SK-N-SH treated with all-trans-retinoic acid at 6 μM for 48 hours (cell line): ENCODE results near the gene NECAB3.

Source experiments
- ATAC-seq: fragments of 200-7000 bp; cut with Tn5 transposase; 3 replicates; pipeline ENCODE4 v1.9.1; 2020; ENCODE audit warnings: mild to moderate bottlenecking, moderate library complexity
- ARNTL ChIP-seq: fragments of 450-650 bp; formaldehyde crosslinking; IDR thresholded peaks from 2 replicates; pipeline ENCODE4 v1.5.0; 2020; ENCODE audit warnings: low read depth, mild to moderate bottlenecking, moderate library complexity, borderline replicate concordance
- BACH2 ChIP-seq: fragments of 250-450 bp; sonication (Bioruptor Pico); IDR thresholded peaks from 2 replicates; pipeline ENCODE4 v1.9.0; 2021; ENCODE audit warnings: mild to moderate bottlenecking, borderline replicate concordance
- CSDC2 ChIP-seq: fragments of 250-450 bp; sonication (Bioruptor Pico); IDR thresholded peaks from 2 replicates; pipeline ENCODE4 v1.5.0; 2020; ENCODE audit warnings: mild to moderate bottlenecking, moderate library complexity
- ESRRG ChIP-seq: fragments of 250-450 bp; sonication (Bioruptor Pico); IDR thresholded peaks from 2 replicates; pipeline ENCODE4 v1.6.1; 2021; ENCODE audit warnings: mild to moderate bottlenecking
- GLIS3 ChIP-seq: fragments of 250-450 bp; sonication (Bioruptor Pico); IDR thresholded peaks from 2 replicates; pipeline ENCODE4 v1.5.0; 2020; ENCODE audit warnings: mild to moderate bottlenecking, moderate library complexity
- ISL1 ChIP-seq: fragments of 250-450 bp; sonication (Bioruptor Pico); IDR thresholded peaks from 2 replicates; pipeline ENCODE4 v2.1.2; 2022; ENCODE audit warnings: mild to moderate bottlenecking, moderate library complexity
- OSR1 ChIP-seq: fragments of 250-450 bp; sonication (Bioruptor Pico); IDR thresholded peaks from 2 replicates; pipeline ENCODE4 v1.8.0; 2022; ENCODE audit warnings: moderate library complexity, mild to moderate bottlenecking, inconsistent platforms
- PPARA ChIP-seq: fragments of 250-450 bp; sonication (Bioruptor Pico); IDR thresholded peaks from 2 replicates; pipeline ENCODE4 v1.5.0; 2020; ENCODE audit warnings: mild to moderate bottlenecking, borderline replicate concordance
- RARB ChIP-seq: fragments of 250-450 bp; sonication (Bioruptor Pico); IDR thresholded peaks from 2 replicates; pipeline ENCODE4 v1.8.0; 2021; ENCODE audit warnings: mild to moderate bottlenecking, moderate library complexity
- SNAI2 ChIP-seq: fragments of 250-450 bp; sonication (Bioruptor Pico); IDR thresholded peaks from 2 replicates; pipeline ENCODE4 v1.5.0; 2020; ENCODE audit warnings: mild to moderate bottlenecking, moderate library complexity
- TCF4 ChIP-seq: fragments of 250-450 bp; sonication (Bioruptor Pico); IDR thresholded peaks from 2 replicates; pipeline ENCODE4 v1.8.0; 2021; ENCODE audit warnings: mild to moderate bottlenecking, moderate library complexity, borderline replicate concordance
- TOX ChIP-seq: fragments of 250-450 bp; sonication (Bioruptor Pico); IDR thresholded peaks from 2 replicates; pipeline ENCODE4 v1.8.0; 2021; ENCODE audit warnings: mild to moderate bottlenecking, moderate library complexity, borderline replicate concordance
- ZC3H10 ChIP-seq: fragments of 250-450 bp; sonication (Bioruptor Pico); IDR thresholded peaks from 2 replicates; pipeline ENCODE4 v1.5.1; 2021; ENCODE audit warnings: mild to moderate bottlenecking, moderate library complexity
- ZFP3 ChIP-seq: fragments of 250-450 bp; sonication (Bioruptor Pico); IDR thresholded peaks from 2 replicates; pipeline ENCODE4 v1.5.0; 2020; ENCODE audit warnings: mild to moderate bottlenecking, moderate library complexity
- ZFP30 ChIP-seq: fragments of 450-650 bp; formaldehyde crosslinking; IDR thresholded peaks from 2 replicates; pipeline ENCODE4 v1.5.0; 2022; ENCODE audit warnings: mild to moderate bottlenecking, moderate library complexity
- ZNF565 ChIP-seq: fragments of 450-650 bp; formaldehyde crosslinking; conservative IDR thresholded peaks from 2 replicates; pipeline ENCODE4 v1.5.0; 2020; ENCODE audit warnings: low read depth, mild to moderate bottlenecking, moderate library complexity
- ZNF70 ChIP-seq: fragments of 450-650 bp; formaldehyde crosslinking; IDR thresholded peaks from 2 replicates; pipeline ENCODE4 v1.5.0; 2020; ENCODE audit warnings: mild to moderate bottlenecking, moderate library complexity
- ZNF8 ChIP-seq: fragments of 450-650 bp; formaldehyde crosslinking; IDR thresholded peaks from 2 replicates; pipeline ENCODE4 v1.5.0; 2020; ENCODE audit warnings: mild to moderate bottlenecking, moderate library complexity
- TF ChIP-seq, protein P1 (sequence below): fragments of 250-450 bp; sonication (Bioruptor Pico); IDR thresholded peaks from 2 replicates; pipeline ENCODE4 v1.5.1; 2020; ENCODE audit warnings: low read depth, mild to moderate bottlenecking, moderate library complexity
- TF ChIP-seq, protein P2 (sequence below): fragments of 250-450 bp; sonication (Bioruptor Pico); IDR thresholded peaks from 2 replicates; pipeline ENCODE4 v1.8.0; 2020; ENCODE audit warnings: mild to moderate bottlenecking, moderate library complexity, borderline replicate concordance
- TF ChIP-seq, protein P3 (sequence below): fragments of 250-450 bp; sonication (Bioruptor Pico); IDR thresholded peaks from 2 replicates; pipeline ENCODE4 v1.5.0; 2020; ENCODE audit warnings: mild to moderate bottlenecking, moderate library complexity
- TF ChIP-seq, protein P4 (sequence below): fragments of 250-450 bp; sonication (Bioruptor Pico); IDR thresholded peaks from 2 replicates; pipeline ENCODE4 v1.8.0; 2021; ENCODE audit warnings: low read depth, mild to moderate bottlenecking, moderate library complexity, borderline replicate concordance

NECAB3 gene

DNA sequence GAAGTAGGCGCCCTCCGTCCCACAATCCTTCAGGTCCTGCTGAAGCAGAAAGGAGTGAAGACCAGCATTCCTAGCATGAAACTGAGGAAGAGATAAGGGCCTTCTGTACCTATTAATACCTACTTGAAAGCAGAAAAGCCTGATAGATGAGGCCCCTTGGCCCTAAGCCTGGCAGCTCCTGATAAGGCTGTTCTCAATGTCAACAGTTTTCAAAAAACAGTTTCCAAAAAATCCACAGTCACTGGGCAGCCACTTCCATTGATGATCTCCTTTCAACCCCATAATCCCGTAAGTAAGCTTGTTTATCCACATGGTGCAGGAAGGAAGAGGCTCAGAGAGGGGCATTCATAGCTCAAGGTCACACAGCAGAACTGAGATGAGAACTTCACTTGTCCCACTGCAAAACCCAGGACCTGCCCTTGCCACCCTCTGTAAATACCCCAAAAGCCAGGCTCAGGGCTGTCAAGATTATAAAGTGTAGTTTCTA, 14.8 kb upstream of the NECAB3 start:
- no peak for ATAC-seq
- TF ChIP-seq PPARA (CRISPR knock-in tag) = no peak
- no peak for TF ChIP-seq ZNF70
- TF ChIP-seq GLIS3 (CRISPR knock-in tag) = no peak
- TF ChIP-seq ZNF565 (CRISPR knock-in tag) = no peak
- TF ChIP-seq BACH2 (CRISPR knock-in tag) = no peak
- TF ChIP-seq, protein P1, sequence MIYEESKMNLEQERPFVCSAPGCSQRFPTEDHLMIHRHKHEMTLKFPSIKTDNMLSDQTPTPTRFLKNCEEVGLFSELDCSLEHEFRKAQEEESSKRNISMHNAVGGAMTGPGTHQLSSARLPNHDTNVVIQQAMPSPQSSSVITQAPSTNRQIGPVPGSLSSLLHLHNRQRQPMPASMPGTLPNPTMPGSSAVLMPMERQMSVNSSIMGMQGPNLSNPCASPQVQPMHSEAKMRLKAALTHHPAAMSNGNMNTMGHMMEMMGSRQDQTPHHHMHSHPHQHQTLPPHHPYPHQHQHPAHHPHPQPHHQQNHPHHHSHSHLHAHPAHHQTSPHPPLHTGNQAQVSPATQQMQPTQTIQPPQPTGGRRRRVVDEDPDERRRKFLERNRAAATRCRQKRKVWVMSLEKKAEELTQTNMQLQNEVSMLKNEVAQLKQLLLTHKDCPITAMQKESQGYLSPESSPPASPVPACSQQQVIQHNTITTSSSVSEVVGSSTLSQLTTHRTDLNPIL (CRISPR knock-in tag) = no peak
- no peak for TF ChIP-seq ZNF8 (CRISPR knock-in tag)
- TF ChIP-seq, protein P2, sequence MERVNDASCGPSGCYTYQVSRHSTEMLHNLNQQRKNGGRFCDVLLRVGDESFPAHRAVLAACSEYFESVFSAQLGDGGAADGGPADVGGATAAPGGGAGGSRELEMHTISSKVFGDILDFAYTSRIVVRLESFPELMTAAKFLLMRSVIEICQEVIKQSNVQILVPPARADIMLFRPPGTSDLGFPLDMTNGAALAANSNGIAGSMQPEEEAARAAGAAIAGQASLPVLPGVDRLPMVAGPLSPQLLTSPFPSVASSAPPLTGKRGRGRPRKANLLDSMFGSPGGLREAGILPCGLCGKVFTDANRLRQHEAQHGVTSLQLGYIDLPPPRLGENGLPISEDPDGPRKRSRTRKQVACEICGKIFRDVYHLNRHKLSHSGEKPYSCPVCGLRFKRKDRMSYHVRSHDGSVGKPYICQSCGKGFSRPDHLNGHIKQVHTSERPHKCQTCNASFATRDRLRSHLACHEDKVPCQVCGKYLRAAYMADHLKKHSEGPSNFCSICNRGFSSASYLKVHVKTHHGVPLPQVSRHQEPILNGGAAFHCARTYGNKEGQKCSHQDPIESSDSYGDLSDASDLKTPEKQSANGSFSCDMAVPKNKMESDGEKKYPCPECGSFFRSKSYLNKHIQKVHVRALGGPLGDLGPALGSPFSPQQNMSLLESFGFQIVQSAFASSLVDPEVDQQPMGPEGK (CRISPR knock-in tag) = no peak
- TF ChIP-seq CSDC2 (CRISPR knock-in tag) = no peak
- TF ChIP-seq, protein P3, sequence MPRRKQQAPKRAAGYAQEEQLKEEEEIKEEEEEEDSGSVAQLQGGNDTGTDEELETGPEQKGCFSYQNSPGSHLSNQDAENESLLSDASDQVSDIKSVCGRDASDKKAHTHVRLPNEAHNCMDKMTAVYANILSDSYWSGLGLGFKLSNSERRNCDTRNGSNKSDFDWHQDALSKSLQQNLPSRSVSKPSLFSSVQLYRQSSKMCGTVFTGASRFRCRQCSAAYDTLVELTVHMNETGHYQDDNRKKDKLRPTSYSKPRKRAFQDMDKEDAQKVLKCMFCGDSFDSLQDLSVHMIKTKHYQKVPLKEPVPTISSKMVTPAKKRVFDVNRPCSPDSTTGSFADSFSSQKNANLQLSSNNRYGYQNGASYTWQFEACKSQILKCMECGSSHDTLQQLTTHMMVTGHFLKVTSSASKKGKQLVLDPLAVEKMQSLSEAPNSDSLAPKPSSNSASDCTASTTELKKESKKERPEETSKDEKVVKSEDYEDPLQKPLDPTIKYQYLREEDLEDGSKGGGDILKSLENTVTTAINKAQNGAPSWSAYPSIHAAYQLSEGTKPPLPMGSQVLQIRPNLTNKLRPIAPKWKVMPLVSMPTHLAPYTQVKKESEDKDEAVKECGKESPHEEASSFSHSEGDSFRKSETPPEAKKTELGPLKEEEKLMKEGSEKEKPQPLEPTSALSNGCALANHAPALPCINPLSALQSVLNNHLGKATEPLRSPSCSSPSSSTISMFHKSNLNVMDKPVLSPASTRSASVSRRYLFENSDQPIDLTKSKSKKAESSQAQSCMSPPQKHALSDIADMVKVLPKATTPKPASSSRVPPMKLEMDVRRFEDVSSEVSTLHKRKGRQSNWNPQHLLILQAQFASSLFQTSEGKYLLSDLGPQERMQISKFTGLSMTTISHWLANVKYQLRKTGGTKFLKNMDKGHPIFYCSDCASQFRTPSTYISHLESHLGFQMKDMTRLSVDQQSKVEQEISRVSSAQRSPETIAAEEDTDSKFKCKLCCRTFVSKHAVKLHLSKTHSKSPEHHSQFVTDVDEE (CRISPR knock-in tag) = no peak
- no peak for TF ChIP-seq ESRRG (CRISPR knock-in tag)
- TF ChIP-seq, protein P4, sequence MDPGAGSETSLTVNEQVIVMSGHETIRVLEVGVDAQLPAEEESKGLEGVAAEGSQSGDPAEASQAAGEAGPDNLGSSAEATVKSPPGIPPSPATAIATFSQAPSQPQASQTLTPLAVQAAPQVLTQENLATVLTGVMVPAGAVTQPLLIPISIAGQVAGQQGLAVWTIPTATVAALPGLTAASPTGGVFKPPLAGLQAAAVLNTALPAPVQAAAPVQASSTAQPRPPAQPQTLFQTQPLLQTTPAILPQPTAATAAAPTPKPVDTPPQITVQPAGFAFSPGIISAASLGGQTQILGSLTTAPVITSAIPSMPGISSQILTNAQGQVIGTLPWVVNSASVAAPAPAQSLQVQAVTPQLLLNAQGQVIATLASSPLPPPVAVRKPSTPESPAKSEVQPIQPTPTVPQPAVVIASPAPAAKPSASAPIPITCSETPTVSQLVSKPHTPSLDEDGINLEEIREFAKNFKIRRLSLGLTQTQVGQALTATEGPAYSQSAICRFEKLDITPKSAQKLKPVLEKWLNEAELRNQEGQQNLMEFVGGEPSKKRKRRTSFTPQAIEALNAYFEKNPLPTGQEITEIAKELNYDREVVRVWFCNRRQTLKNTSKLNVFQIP (CRISPR knock-in tag) = no peak
- no peak for TF ChIP-seq OSR1
- no peak for TF ChIP-seq ARNTL
- TF ChIP-seq TCF4 (CRISPR knock-in tag) = no peak
- TF ChIP-seq ZC3H10 (CRISPR knock-in tag) = no peak
- no peak for TF ChIP-seq ISL1 (CRISPR knock-in tag)
- no peak for TF ChIP-seq ZFP30 (CRISPR knock-in tag)
- TF ChIP-seq ZFP3 (CRISPR knock-in tag) = no peak
- TF ChIP-seq SNAI2 (CRISPR knock-in tag) = no peak
- TF ChIP-seq, all 23 proteins: peak for 0

DNA sequence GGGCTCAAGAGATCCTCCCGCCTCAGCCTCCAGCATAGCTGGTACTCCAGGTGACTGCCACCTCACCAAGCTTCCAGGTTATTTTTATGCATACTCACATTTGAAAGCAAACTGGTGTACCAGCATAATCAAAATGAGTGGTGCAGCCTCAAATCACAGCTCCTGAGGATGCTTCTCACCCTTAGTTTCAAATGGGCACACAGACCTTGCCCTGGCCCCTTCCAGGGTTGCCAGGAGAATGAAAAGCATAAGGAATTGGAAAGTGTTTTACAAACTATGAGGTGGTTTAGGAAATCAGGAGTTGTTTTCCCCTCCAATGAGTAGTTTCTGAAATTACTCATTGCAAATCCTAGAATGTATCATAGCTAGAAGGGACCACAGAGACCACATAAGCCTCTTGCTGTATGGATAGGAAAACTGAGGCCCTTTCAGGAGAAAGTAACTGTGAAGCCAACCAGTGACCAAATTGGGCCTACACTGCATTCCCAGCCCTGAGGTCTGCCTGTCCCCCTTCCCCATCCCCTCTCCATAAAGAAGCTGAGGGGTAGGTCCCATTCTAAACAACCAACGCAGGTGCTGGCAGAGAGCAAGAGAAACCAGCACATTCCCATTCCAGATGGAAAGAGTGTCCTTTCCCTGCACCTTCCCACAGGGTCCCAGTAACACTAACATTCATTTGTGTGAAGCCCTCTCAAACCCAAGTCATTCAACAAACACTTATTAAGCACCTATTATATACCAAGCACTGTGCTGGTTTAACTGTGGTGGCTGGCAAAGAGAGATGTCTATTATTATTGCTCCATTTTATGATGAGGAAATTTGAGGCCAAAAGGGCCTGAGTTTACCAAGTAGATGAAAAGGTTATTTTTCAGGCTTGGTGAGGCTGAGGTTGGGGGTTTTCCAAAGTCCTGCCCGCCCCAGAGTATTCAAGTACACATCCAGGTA, 14.0 kb upstream of the NECAB3 start:
- no peak for ATAC-seq
- TF ChIP-seq ZFP3 (CRISPR knock-in tag) (no peak), SNAI2 (CRISPR knock-in tag) (no peak), ZFP30 (CRISPR knock-in tag) (no peak), OSR1 (no peak), ZNF8 (CRISPR knock-in tag) (no peak), ESRRG (CRISPR knock-in tag) (no peak), CSDC2 (CRISPR knock-in tag) (no peak), GLIS3 (CRISPR knock-in tag) (no peak), RARB (CRISPR knock-in tag) (no peak), PPARA (CRISPR knock-in tag) (no peak), TOX (no peak), ARNTL (no peak)
- TF ChIP-seq, protein P1 (CRISPR knock-in tag) = no peak
- TF ChIP-seq, protein P4 (CRISPR knock-in tag) = no peak
- TF ChIP-seq, protein P3 (CRISPR knock-in tag) = no peak
